Calu3 (cell line): ENCODE data around the gene LARP6. TPM values are rescaled to one million over a fixed set of nuclear protein-coding genes. Genes with fewer than 3 reads are reported as not detected.
A peak's percentile ranks its signal among the peaks of the same experiment; 100 is the strongest.

Source experiments
- BruUV-seq: library from RNA; stranded (reverse); fragments of 400-500 nt; replicated peaks from 2 replicates; lab custom pipeline; 2021; lab: Mats Ljungman, UMichigan
- CTCF ChIA-PET: fragments of 300-600 bp; sonication (Branson Sonifier 250); formaldehyde crosslinking; loops from one replicate; lab custom pipeline; 2022; ENCODE audit warnings: antibody characterized with exemption; lab: Charles Lee
- DNase-seq: peaks from one replicate; pipeline ENCODE4 v3.0.0; 2022
- H3K27ac Mint-ChIP-seq: one replicate; pipeline ENCODE4 v1.8.0; 2022; ENCODE audit warnings: mixed read lengths; ENCODE audit not compliant: unreplicated experiment
- H3K27me3 Mint-ChIP-seq: one replicate; pipeline ENCODE4 v1.8.0; 2022; ENCODE audit warnings: mixed read lengths; ENCODE audit not compliant: unreplicated experiment
- H3K36me3 Mint-ChIP-seq: one replicate; pipeline ENCODE4 v1.8.0; 2022; ENCODE audit warnings: mild to moderate bottlenecking, moderate library complexity, mixed read lengths; ENCODE audit not compliant: insufficient read depth, unreplicated experiment
- H3K4me1 Mint-ChIP-seq: one replicate; pipeline ENCODE4 v1.8.0; 2022; ENCODE audit warnings: mild to moderate bottlenecking, low read depth, mixed read lengths; ENCODE audit not compliant: unreplicated experiment
- H3K4me3 Mint-ChIP-seq: one replicate; pipeline ENCODE4 v1.8.0; 2022; ENCODE audit warnings: mild to moderate bottlenecking, low read depth, moderate library complexity, mixed read lengths; ENCODE audit not compliant: unreplicated experiment
- H3K9me3 Mint-ChIP-seq: one replicate; pipeline ENCODE4 v1.8.0; 2022; ENCODE audit warnings: low read depth, mixed read lengths; ENCODE audit not compliant: unreplicated experiment
- intact Hi-C: fragments of 100-400 bp; cut with micrococcal nuclease; formaldehyde crosslinking; loops from one replicate; pipeline ENCODE4 v1.10.0; 2022; ENCODE audit not compliant: unreplicated experiment
- total RNA-seq: library from RNA; stranded (reverse); gene quantifications from 2 replicates; pipeline ENCODE4 v1.2.3, GENCODE V29; 2022
- TF ChIP-seq, protein P1 (sequence below): fragments of 200-600 bp; IDR thresholded peaks from one replicate; pipeline ENCODE4 v1.8.0; 2022; ENCODE audit warnings: antibody characterized with exemption; ENCODE audit not compliant: unreplicated experiment

LARP6 gene
- total RNA-seq, 1 experiment from 2014 or later, result 30.4 TPM

- H3K4me1 Mint-ChIP-seq, result peaks cover 51% of the 10 kb centered on the region
- no peak overlapping the region for H3K4me3 Mint-ChIP-seq
- intact Hi-C loops, result no loop called here
- H3K9me3 Mint-ChIP-seq, result no peaks in the 10 kb centered on the region
- DNase-seq, result no peak
- H3K27ac Mint-ChIP-seq, result peak overlapping the region; percentile 97
- H3K36me3 Mint-ChIP-seq, result peaks cover 20% of the 10 kb centered on the region
- BruUV-seq, result no TSS peak
- H3K27me3 Mint-ChIP-seq, result no peaks in the 10 kb centered on the region
- CTCF ChIA-PET, result interaction anchor here (1.6 to 2.4 kb wide), 2 partner anchors 22 to 23 kb away, joined by 5 to 12 read pairs; no protein-coding TSS in a partner anchor
- TF ChIP-seq, protein P1, sequence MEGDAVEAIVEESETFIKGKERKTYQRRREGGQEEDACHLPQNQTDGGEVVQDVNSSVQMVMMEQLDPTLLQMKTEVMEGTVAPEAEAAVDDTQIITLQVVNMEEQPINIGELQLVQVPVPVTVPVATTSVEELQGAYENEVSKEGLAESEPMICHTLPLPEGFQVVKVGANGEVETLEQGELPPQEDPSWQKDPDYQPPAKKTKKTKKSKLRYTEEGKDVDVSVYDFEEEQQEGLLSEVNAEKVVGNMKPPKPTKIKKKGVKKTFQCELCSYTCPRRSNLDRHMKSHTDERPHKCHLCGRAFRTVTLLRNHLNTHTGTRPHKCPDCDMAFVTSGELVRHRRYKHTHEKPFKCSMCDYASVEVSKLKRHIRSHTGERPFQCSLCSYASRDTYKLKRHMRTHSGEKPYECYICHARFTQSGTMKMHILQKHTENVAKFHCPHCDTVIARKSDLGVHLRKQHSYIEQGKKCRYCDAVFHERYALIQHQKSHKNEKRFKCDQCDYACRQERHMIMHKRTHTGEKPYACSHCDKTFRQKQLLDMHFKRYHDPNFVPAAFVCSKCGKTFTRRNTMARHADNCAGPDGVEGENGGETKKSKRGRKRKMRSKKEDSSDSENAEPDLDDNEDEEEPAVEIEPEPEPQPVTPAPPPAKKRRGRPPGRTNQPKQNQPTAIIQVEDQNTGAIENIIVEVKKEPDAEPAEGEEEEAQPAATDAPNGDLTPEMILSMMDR, result no peak
These were observed 19.0 kb downstream of the LARP6 start for GRCh38 chr15:70834999-70835398.

DNA sequence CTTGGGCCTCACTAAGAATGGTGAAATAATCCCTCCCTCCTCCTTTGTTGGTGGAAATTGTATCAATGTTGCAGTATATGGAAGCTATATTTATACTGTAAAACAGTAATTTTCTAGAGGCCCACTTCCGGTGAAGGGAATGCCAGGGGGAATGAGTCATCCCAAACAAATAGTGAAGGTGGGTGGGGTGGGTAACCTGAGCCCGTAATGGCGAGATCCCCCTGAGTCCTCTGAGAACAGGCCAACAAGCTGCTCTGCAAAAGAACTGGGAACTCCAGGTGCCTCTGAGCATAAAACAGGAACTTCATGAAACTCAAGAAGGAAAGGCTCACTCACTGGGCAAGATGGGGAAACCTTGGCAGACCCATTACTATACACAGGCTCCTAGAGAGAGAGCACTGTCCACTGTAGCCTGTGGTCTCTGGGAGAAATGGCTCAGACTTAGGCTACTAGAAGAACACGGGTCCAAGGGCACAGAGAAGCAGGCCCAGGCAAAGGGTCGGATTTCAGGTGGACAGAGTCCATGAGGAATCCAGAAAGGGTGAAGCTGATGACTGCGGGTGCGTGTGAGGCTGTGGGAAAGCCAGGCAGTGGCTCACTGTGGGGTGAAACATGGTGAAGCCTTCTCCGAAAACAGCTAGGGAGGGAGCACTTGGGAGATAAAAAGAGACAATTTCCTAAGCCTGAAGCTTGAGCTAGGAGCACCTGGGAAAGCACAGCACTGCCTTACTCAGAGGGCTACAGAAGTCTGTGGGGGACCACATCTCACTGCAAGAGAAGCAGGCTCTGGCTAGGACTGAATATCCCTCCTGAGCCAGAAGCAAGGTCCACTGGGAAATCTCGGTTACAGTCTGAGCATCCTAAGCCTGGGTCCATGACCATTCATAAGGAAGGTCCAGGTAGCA, 19.8 kb downstream of the LARP6 start:
- intact Hi-C loops, result no loop called here

GRCh38 chr15:70833422-70833821, 20.5 kb downstream of the LARP6 start:
- Mint-ChIP-seq H3K27me3 (no peaks in the 10 kb centered on the region), H3K4me1 (peaks cover 59% of the 10 kb centered on the region), H3K9me3 (no peaks in the 10 kb centered on the region), H3K4me3 (no peak overlapping the region), H3K36me3 (peaks cover 20% of the 10 kb centered on the region), H3K27ac (peak overlapping the region; percentile 97)
- TF ChIP-seq, protein P1, result no peak
- intact Hi-C loops, result no loop called here
- CTCF ChIA-PET, result interaction anchor here (1.2 to 2.4 kb wide), 4 partner anchors 9 to 402 kb away, joined by 3 to 12 read pairs (median 7); no protein-coding TSS in a partner anchor
- no peak for DNase-seq
- no TSS peak for BruUV-seq

More for the DNA sequence above, 19.8 kb downstream of the LARP6 start:
- Mint-ChIP-seq H3K27ac (peak overlapping the region; percentile 97), H3K4me3 (peak overlapping the region; percentile 36), H3K9me3 (no peaks in the 10 kb centered on the region), H3K36me3 (peaks cover 20% of the 10 kb centered on the region), H3K4me1 (peaks cover 59% of the 10 kb centered on the region), H3K27me3 (no peaks in the 10 kb centered on the region)
- TF ChIP-seq, protein P1, result no peak
- DNase-seq, result peak; percentile 81
- TSS peak; percentile 65 for BruUV-seq
- CTCF ChIA-PET, result interaction anchor here (0.6 to 2.4 kb wide), 6 partner anchors 10 to 403 kb away, joined by 3 to 12 read pairs (median 6); no protein-coding TSS in a partner anchor

- BruUV-seq, result no TSS peak
- TF ChIP-seq, protein P1, result no peak
- Mint-ChIP-seq H3K9me3 (no peaks in the 10 kb centered on the region), H3K36me3 (peaks cover 20% of the 10 kb centered on the region), H3K4me3 (no peak overlapping the region), H3K27me3 (no peaks in the 10 kb centered on the region), H3K4me1 (peaks cover 60% of the 10 kb centered on the region), H3K27ac (peak overlapping the region; percentile 30)
- CTCF ChIA-PET, result interaction anchor here (0.6 kb wide), 1 partner anchor 31 kb away, joined by 3 read pairs; no protein-coding TSS in a partner anchor
- DNase-seq, result no peak
- intact Hi-C loops, result no loop called here
These were observed 21.8 kb downstream of the LARP6 start for GRCh38 chr15:70832176-70832575.
